Stimulated activated CD8-positive, alpha-beta memory T cell treated with anti-CD3 and anti-CD28 coated beads, Interleukin-7, amount 100 ng/mL, for 4 hours (primary cell): ENCODE results near the gene ABHD8.

Source experiments
- DNase-seq, 2 donors: peaks; one replicate each; pipeline ENCODE4 v3.0.0-alpha.2; 2020; ENCODE audit warnings: low read depth in 2 of 2

The ABHD8 gene

DNA sequence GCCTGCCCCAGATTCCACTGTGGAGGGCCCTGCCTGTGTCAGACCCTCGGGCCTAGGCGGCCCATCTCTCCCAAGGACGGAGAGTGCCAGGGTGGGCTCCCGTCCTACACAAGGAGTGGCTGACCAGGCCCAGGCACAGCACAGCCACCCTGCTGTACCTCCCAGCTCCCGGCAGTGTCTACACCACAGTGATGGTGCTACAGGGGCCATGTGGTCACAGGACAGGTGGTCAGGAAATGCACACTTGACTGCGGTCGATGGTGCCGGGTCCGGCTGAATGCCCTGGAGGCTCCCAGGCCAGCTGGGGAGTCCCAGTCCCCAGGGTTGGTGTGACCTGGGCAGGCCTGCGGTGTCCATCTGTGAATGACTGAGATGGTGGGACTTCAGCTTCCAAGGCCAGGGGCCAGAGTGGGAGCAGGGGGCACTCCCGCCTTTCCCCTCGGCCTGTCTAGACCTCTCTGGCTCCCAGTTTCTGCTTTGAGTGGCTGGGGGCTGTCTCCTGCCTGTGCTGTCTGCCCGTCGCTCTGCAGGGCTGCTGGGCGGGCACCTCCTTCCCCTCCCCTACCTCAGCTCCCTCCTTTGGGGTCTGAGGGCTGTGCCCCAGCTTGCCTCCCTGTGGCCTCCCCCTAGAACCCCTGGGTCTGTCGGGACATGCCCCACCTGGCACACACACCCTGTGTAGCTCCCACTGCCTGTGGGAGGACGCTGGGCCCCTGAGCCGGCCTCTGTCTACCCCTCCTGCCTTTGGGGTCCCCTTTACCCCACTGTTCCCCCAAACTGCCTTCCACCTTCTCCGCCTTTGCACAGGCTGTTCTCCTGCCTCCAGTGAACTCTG is 18.6 kb upstream of the ABHD8 start:
- DNase-seq: no peak

DNA sequence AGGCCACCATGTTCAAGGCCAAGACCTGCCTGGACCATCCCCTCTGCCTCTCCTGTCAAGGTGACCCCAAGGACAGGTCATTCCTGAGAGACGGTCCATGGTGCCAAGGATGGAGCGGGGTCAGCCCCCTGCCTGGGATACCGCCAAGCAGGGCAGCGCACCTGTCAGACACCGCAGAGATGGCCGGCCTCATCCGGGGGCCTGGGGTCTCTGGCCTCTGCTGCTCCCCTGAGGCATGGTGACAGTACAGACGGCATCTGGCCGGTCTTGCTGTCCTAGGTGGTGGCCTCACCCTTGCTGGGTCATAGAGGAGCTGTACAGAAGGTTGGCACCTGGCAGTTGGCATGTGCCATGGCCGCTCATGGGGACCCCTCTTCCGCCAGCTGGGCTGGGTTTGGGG is 17.2 kb upstream of the ABHD8 start:
- no peak for DNase-seq

GRCh38 chr19:17319473-17320238 is 16.4 kb upstream of the ABHD8 start:
- DNase-seq: no peak

GRCh38 chr19:17318966-17319365 is 15.7 kb upstream of the ABHD8 start:
- no peak for DNase-seq

- DNase-seq: no peak
Measured at GRCh38 chr19:17314007-17314593, 10.9 kb upstream of the ABHD8 start.

DNA sequence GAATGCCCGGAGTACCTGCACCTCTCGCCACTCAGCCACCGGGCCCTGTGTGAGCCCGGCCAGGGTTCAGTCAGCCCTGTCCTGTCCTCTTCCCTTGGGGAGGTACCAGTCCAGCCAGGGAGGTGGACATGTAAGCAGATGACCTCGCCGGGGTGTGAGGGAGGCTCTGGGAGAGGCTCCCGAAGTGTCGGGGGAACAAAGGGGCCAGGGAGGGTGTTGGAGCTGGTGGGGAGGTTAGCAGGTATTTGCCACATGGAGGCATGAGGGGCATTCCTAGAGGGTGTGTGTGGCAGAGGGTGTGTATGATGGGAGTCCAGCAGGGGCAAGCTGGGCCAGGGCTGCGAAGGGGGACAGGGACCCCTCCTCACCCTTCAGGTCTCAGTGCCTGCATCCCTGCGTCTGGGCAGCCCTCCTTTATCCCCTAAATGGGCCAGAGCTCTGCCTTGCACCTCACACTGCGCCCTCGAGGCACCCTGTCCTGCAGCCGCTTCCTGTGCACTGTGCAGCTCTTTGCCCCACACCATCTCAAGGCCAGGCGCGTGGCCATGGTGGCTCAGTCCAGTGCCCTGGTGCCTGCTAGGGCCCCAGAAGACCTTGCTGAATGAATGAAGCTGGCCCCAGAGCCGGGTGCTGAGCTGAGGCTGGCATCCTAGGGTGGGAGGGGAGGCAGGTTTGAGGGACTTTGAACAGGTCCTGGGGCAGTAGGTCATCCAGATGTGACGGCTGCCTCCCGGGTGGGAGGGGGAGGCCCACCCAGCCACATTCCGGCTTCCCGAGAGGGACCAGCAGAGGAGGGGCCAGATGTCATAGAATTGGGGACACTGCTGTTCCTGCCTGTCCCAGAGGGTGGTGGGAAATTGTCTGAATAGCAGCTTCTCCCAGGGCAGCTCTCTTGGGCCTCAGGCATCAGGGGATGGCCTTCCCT is 9.2 kb upstream of the ABHD8 start:
- DNase-seq: no peak

- no peak for DNase-seq
Measured at GRCh38 chr19:17311455-17312188, 8.4 kb upstream of the ABHD8 start.

DNA sequence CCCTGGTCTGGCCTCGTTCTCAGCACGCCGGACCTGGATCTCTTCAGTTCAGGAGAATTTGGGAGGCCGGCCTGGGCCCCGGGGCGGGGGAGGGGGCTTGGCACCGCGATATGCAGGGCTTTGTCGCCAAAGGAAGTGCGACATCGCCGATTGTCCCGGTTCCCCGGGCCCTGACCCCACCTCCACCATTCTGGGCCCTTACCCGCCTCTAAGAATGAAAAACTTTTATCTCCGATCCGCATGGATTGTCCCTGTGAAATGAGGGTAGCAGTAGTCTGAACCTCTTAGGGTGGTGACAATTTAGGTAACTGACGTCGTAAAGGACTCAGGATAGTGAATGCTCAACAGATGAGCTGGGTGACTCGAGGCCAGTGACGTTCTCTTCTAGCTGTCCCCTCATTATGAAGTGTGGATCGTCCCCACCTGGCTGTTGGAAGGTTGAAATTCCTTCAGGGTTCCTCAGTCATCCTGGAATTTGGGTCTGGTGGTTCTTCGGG is 6.8 kb upstream of the ABHD8 start:
- DNase-seq: no peak

GRCh38 chr19:17309198-17309964 is 6.2 kb upstream of the ABHD8 start, which contains the start of gene DDA1:
Gene DDA1 (plus strand): TSS chr19:17309563. CDS start chr19:17309655, 92 bp downstream.
- peak; percentile 99 to 100 for DNase-seq

DNA sequence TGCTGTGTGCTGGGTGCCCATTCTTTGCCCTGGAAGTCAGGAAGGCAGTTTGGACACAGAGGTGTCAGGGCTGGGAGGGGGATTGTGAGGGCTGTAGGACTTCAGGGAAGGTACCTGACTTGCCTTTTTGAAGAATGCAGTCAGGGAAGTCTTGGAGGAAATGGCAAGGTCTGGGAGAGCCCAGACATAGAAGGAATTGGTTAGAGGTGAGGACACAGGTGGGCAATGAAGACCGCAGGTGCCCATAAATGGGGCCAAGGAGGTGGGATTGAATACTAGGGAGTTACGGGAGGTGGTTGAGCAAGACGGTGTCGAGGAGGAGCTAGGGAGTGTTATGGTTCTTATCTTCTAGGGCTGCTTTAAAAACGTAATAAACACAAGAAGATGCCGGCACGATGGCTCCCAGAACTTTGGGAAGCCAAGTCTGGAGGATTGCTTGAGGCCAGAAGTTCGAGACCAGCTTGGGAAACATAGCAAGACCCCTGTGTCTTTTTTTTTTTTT is 4.7 kb upstream of the ABHD8 start:
- no peak for DNase-seq

GRCh38 chr19:17306285-17306714 is 3.1 kb upstream of the ABHD8 start:
- DNase-seq: no peak

GRCh38 chr19:17305517-17306284 is 2.5 kb upstream of the ABHD8 start, which contains the start of gene MRPL34:
Gene MRPL34 (plus strand): TSS chr19:17305872. CDS start chr19:17305893, 21 bp downstream.
- DNase-seq: peak; percentile 91 to 92

DNA sequence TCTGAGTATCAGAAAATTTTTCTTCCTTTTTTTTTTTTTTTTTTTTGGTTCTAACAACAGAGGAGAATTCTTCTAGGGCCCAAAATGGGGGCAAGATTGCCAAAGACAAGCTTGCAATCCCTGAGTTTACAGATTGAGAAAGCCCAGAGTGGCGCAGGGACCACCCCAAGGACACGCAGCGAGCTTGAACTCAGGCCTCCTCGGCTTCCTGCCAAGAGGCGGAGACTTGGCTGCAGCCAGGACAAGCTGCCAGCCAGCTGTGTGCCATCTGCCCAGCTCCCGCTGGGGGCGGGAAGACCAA is 1.9 kb upstream of the ABHD8 start:
- DNase-seq: no peak

DNA sequence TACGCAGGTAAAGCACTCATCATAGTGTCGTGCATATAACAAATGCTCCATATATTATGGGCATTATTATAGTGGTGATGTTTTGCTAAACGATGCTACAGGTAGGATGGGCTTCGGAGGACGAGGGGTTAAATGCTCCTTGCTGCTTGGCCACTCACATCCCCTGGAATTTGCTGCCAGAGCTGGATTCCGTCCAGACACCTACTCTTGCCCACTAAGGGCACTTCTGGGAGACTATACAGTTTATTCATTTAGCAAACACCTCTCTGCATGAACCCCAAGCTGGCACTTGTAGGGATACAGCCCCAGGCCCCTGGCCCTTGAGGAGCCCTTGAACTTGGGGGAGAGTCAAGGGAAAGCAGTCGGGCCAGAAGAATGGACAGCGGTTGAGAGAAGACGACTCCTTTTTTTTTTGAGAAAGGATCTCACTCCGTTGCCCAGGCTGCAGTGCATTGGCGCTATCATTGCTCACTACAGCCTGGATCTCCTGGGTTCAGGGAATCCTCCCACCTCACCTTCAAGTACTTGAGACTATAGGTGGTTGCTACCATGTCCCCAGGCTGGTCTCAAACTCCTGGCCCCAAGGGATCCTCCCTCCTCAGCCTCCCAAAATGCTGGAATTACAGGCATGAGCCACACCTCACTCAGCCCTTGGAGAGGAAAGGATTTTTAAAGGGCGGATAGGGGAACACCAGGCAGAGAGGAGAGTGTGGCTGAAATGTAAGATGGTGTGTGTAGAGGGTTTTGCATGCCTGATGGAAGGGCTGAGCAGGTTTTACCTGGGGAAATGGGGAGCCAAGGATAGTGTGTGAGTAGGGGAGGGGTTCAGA is 1.4 kb upstream of the ABHD8 start:
- DNase-seq: no peak

DNA sequence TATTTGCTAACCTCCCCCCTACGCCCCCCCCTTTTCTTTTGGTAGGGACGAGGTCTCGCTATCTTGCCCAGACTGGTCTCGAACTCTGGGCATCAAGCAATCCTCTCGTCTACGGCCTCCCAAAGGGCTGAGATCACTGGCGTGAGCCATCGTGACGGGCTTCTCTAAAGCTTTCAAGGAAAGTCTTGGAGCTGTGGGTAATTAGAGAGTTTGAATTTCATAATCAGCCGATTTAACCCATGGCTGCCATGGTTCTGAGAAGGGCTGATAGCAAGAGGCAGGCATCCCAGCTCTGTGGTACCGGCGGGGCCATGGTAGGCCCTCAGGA is 679 bp upstream of the ABHD8 start:
- no peak for DNase-seq

- no peak for DNase-seq
Measured at GRCh38 chr19:17302391-17303166, 646 bp downstream of the ABHD8 start.

- no peak for DNase-seq
Measured at GRCh38 chr19:17300992-17301619, 2.1 kb downstream of the ABHD8 start.
